A549 (cell line): Measurements from ENCODE around the gene ACKR2. TPM values are rescaled to one million over a fixed set of nuclear protein-coding genes. Genes with fewer than 3 reads are reported as not detected.

Experiments used
- ATAC-seq, 2 experiments: fragments of 200-7000 bp in 1 of 2; fragments of >200 bp in 1 of 2; cut with Nextera tagmentation in 1 of 2; cut with Tn5 transposase in 1 of 2; 3 replicates each; pipeline versions ENCODE4 v1.8.0 to v1.9.1; 2018 to 2020; ENCODE audit warnings: mild to moderate bottlenecking in 1 of 2, moderate library complexity in 1 of 2
- CTCF ChIA-PET: fragments of 300-600 bp; sonication (Branson Sonifier 250); formaldehyde crosslinking; extraction: SDS; loops from one replicate; lab custom pipeline; 2021; ENCODE audit warnings: antibody characterized with exemption, inconsistent platforms; lab: Yijun Ruan, JAX
- POLR2A ChIA-PET: fragments of 350-600 bp; formaldehyde crosslinking; extraction: SDS; loops from one replicate; lab custom pipeline; 2021; ENCODE audit warnings: antibody characterized with exemption, inconsistent platforms; lab: Yijun Ruan, JAX
- DNase-seq, 2 experiments: peaks; one replicate each; pipeline versions ENCODE4 v3.0.0 to v3.0.0-alpha.2; 2011 to 2016; ENCODE audit warnings: low read depth in 1 of 2, low spot score in 1 of 2
- FAIRE-seq: peaks from 2 replicates; lab custom pipeline; 2011; peaks lifted over from hg19 to GRCh38; lab: Jason Lieb, UNC
- H3K27ac ChIP-seq, 2 experiments: fragments of >200 bp; sonication (Bioruptor Twin); formaldehyde crosslinking; 3 replicates each; pipeline ENCODE4 v1.5.1; 2016 to 2017
- H3K4me1 ChIP-seq: fragments of >200 bp; sonication (Bioruptor Twin); formaldehyde crosslinking; 3 replicates; pipeline ENCODE4 v1.6.1; 2016
- H3K4me2 ChIP-seq: fragments of >200 bp; sonication (Bioruptor Twin); formaldehyde crosslinking; 3 replicates; pipeline ENCODE4 v1.6.1; 2016
- H3K4me3 ChIP-seq: fragments of >200 bp; sonication (Bioruptor Twin); formaldehyde crosslinking; 3 replicates; pipeline ENCODE4 v1.5.1; 2016
- H3K9me3 ChIP-seq: fragments of >200 bp; sonication (Bioruptor Twin); formaldehyde crosslinking; 3 replicates; pipeline ENCODE4 v1.6.1; 2016
- BHLHE40 ChIP-seq: IDR thresholded peaks from 2 replicates; pipeline ENCODE4 v1.6.1; 2012; ENCODE audit warnings: low read depth, low read length, inconsistent platforms
- FOXS1 ChIP-seq: fragments of 250-450 bp; sonication (Bioruptor Pico); IDR thresholded peaks from 2 replicates; pipeline ENCODE4 v1.5.0; 2020; ENCODE audit warnings: mild to moderate bottlenecking, moderate library complexity
- GATA3 ChIP-seq: IDR thresholded peaks from 2 replicates; pipeline ENCODE4 v1.6.1; 2012; ENCODE audit warnings: borderline replicate concordance
- HEYL ChIP-seq: fragments of 250-450 bp; sonication (Bioruptor Pico); IDR thresholded peaks from 2 replicates; pipeline ENCODE4 v1.8.0; 2021; ENCODE audit warnings: mild to moderate bottlenecking, moderate library complexity
- HOXA7 ChIP-seq: fragments of 250-450 bp; sonication (Bioruptor Pico); IDR thresholded peaks from 2 replicates; pipeline ENCODE4 v1.5.0; 2020; ENCODE audit warnings: mild to moderate bottlenecking, moderate library complexity
- HOXB13 ChIP-seq: fragments of 250-450 bp; sonication (Bioruptor Pico); IDR thresholded peaks from 2 replicates; pipeline ENCODE4 v1.5.0; 2020; ENCODE audit warnings: low read depth, mild to moderate bottlenecking, moderate library complexity
- KDM1A ChIP-seq: fragments of 200-600 bp; sonication (generic); IDR thresholded peaks from 2 replicates; pipeline ENCODE4 v1.6.1; 2016; ENCODE audit warnings: low read depth, mild to moderate bottlenecking
- KDM5A ChIP-seq: fragments of 200-600 bp; sonication (generic); IDR thresholded peaks from 2 replicates; pipeline ENCODE4 v1.6.1; 2016; ENCODE audit warnings: antibody characterized with exemption, mild to moderate bottlenecking
- MAFK ChIP-seq: fragments of 450-650 bp; IDR thresholded peaks from 2 replicates; pipeline ENCODE4 v1.6.1; 2014; ENCODE audit not compliant: partially characterized antibody
- MYC ChIP-seq: IDR thresholded peaks from 2 replicates; pipeline ENCODE4 v1.6.1; 2012; ENCODE audit warnings: mild to moderate bottlenecking, inconsistent platforms, low read length, improper control_type of control experiment, borderline replicate concordance
- NR3C1 ChIP-seq: fragments of >200 bp; sonication (Bioruptor Twin); formaldehyde crosslinking; IDR thresholded peaks from 3 replicates; pipeline ENCODE4 v1.6.1; 2017
- PHF8 ChIP-seq: fragments of 200-600 bp; sonication (generic); IDR thresholded peaks from 2 replicates; pipeline ENCODE4 v1.6.1; 2016; ENCODE audit warnings: low read depth, mild to moderate bottlenecking, antibody characterized with exemption, moderate library complexity, borderline replicate concordance
- RAD21 ChIP-seq, 2 experiments: fragments of >200 bp in 1 of 2; sonication (Bioruptor Twin) in 1 of 2; formaldehyde crosslinking in 1 of 2; IDR thresholded peaks in 1 of 2; conservative IDR thresholded peaks in 1 of 2; 2 replicates in 1 of 2; 3 replicates in 1 of 2; pipeline ENCODE4 v1.6.1; 2012 to 2018; ENCODE audit warnings: inconsistent platforms in 1 of 2
- RNF2 ChIP-seq: fragments of 200-600 bp; sonication (generic); IDR thresholded peaks from 2 replicates; pipeline ENCODE4 v1.6.1; 2016; ENCODE audit warnings: low read depth, mild to moderate bottlenecking, antibody characterized with exemption, moderate library complexity, borderline replicate concordance
- SMC3 ChIP-seq: fragments of >200 bp; sonication (Bioruptor Twin); formaldehyde crosslinking; IDR thresholded peaks from 3 replicates; pipeline ENCODE4 v1.6.1; 2018; ENCODE audit warnings: inconsistent platforms
- SREBF2 ChIP-seq: fragments of 450-650 bp; IDR thresholded peaks from 2 replicates; pipeline ENCODE4 v1.6.1; 2014; ENCODE audit warnings: mild to moderate bottlenecking, moderate library complexity
- ZFP36 ChIP-seq: fragments of 450-650 bp; IDR thresholded peaks from 2 replicates; pipeline ENCODE4 v1.6.1; 2014; ENCODE audit warnings: borderline replicate concordance; ENCODE audit not compliant: partially characterized antibody
- ZSCAN20 ChIP-seq: fragments of 250-450 bp; sonication (Bioruptor Pico); IDR thresholded peaks from 2 replicates; pipeline ENCODE4 v1.8.0; 2022; ENCODE audit warnings: mild to moderate bottlenecking, moderate library complexity
- WGBS: methylation state at CpG from one replicate; pipeline ENCODE4 v1.1.6; 2017; ENCODE audit errors: missing lambda C conversion rate; 5-methylcytosine and 5-hydroxymethylcytosine counted together
- polyA plus RNA-seq, 4 experiments: library from polyadenylated mRNA; depleted of rRNA in 3 of 4; stranded (reverse); fragments of >200 nt; fragmentation: RNase III in 1 of 4; extraction: RNeasy Plus Mini Kit Qiagen cat#74134 plus additional on column Dnase treatment in 1 of 4; gene quantifications; 2 replicates in 3 of 4; 3 replicates in 1 of 4; pipeline ENCODE4 v1.2.3, GENCODE V29; 2011 to 2017
- TF ChIP-seq, protein P1 (sequence below): IDR thresholded peaks from 2 replicates; pipeline ENCODE4 v1.6.1; 2012
- TF ChIP-seq, protein P2 (sequence below): IDR thresholded peaks from 2 replicates; pipeline ENCODE4 v1.6.1; 2012; ENCODE audit warnings: low read depth, borderline replicate concordance

Gene ACKR2
- polyA plus RNA-seq, 2 of the 4 experiments (the other 2 are of a cell fraction): 0.06 TPM; not detected in 1

DNA sequence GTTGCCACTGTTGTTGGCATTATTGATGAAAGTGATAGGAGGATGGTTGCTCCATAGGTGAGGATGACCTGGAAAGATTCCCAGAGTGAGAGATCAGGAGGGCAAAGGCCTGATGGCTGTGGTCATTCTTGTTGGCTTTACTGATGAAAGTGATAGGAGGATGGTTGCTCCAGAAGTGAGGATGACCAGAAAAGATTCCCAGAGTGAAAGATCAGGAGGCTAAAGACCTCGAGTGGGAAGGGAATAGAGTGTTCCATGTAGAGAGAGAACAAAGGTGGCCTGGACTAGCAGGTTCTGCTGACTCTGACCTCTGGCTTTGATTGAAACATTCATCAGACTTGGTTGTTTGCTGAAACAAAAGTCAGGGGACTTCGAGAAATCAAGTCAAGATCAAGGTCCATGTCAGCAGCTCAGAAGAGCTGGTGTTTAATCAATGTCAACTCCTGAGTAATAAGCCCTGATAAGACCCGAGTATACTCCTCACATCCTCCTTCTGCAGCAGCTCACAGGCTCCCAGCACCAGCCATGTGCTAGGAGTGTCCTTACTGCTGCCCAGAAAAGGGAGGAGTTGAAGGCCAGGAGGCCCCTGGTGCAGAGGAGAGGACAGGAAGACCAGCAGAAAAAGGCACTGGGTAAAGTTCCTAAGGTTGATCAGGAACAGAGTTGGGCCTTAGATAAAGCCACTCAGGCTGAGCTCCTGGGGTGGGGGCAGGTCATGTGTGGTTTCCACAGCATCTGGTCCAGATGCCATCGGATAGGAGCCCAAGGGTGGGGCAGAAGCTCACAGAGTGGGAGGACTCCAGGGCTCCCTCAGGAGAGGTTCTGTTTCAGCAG is 46.5 kb downstream of the ACKR2 start (continued):
- no peak for TF ChIP-seq MAFK
- no peak for TF ChIP-seq ZFP36
- TF ChIP-seq RNF2: no peak

DNA sequence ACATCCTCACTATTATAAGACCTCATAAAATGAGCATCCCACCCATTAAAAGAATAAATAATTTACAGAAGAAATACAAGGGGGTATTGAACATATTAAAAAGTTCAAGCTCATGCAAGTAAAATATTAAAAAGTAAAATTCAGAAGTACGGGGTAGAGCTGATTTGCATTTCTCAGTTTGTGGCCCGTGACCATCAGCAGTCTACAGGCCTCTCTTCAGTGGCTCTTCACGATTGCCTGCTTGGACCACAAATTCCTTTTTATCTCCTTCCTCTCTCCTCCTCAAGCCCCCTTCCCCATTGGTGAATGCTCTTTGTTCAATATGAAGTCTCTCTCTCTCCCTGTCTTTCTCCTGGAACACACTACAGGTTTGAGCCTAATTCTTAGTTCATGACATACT is 47.3 kb downstream of the ACKR2 start:
- Histone ChIP-seq H3K9me3 (no peaks in the 10 kb centered on the region), H3K4me1 (no peaks in the 10 kb centered on the region), H3K4me2 (no peak overlapping the region), H3K27ac (no peak overlapping the region), H3K4me3 (no peak overlapping the region)
- WGBS: 50% methylated on average over 3 of the region's 3 CpGs
- CTCF ChIA-PET: interaction anchor here (1.2 to 1.4 kb wide), 2 partner anchors 17 to 25 kb away, joined by 3 to 5 read pairs; no protein-coding TSS in a partner anchor
- FAIRE-seq: no peak
- POLR2A ChIA-PET: no interaction called here
- no peak for TF ChIP-seq HOXA7 (CRISPR knock-in tag)
- no peak for TF ChIP-seq KDM5A
- no peak for TF ChIP-seq HOXB13 (CRISPR knock-in tag)
- TF ChIP-seq BHLHE40: no peak
- TF ChIP-seq, protein P1, sequence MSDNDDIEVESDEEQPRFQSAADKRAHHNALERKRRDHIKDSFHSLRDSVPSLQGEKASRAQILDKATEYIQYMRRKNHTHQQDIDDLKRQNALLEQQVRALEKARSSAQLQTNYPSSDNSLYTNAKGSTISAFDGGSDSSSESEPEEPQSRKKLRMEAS: no peak
- TF ChIP-seq MYC: no peak
- no peak for TF ChIP-seq PHF8
- TF ChIP-seq KDM1A: no peak
- no peak for TF ChIP-seq GATA3
- no peak for TF ChIP-seq SREBF2
- TF ChIP-seq, protein P2, sequence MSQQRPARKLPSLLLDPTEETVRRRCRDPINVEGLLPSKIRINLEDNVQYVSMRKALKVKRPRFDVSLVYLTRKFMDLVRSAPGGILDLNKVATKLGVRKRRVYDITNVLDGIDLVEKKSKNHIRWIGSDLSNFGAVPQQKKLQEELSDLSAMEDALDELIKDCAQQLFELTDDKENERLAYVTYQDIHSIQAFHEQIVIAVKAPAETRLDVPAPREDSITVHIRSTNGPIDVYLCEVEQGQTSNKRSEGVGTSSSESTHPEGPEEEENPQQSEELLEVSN: no peak
- no peak for TF ChIP-seq FOXS1 (CRISPR knock-in tag)
- no peak for DNase-seq
- no peak for ATAC-seq

DNA sequence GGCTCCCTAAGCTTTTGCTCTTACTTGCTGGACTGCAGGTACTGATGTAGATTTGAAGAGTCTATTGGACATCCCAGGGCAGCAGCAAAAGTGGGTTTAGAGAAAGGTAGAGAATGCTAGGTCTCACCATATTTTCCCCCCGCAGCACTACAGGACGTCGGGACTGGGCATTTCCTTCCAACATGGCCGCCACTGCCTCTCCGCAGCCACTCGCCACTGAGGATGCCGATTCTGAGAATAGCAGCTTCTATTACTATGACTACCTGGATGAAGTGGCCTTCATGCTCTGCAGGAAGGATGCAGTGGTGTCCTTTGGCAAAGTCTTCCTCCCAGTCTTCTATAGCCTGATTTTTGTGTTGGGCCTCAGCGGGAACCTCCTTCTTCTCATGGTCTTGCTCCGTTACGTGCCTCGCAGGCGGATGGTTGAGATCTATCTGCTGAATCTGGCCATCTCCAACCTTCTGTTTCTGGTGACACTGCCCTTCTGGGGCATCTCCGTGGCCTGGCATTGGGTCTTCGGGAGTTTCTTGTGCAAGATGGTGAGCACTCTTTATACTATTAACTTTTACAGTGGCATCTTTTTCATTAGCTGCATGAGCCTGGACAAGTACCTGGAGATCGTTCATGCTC is 55.2 kb downstream of the ACKR2 start:
- no peak overlapping the region for H3K4me2 ChIP-seq
- no peaks in the 10 kb centered on the region for H3K4me1 ChIP-seq
- FAIRE-seq (no peak), ATAC-seq (no peak), DNase-seq (no peak)
- no peaks in the 10 kb centered on the region for H3K9me3 ChIP-seq
- WGBS: 54% methylated on average over 14 of the region's 15 CpGs
- H3K27ac ChIP-seq: no peak overlapping the region
- H3K4me3 ChIP-seq: no peak overlapping the region
- ChIA-PET CTCF (interaction anchor here (0.8 to 1.5 kb wide), 3 partner anchors 25 to 84 kb away, joined by 3 read pairs; no protein-coding TSS in a partner anchor), POLR2A (no interaction called here)
- TF ChIP-seq SMC3 (no peak), MAFK (no peak), ZSCAN20 (CRISPR knock-in tag) (no peak), GATA3 (no peak), RAD21 (conservative IDR thresholded peaks at IDR 0.05 in 1 of 2, IDR thresholded peaks at IDR 0.05 in 1 of 2) (no peak), NR3C1 (no peak)

DNA sequence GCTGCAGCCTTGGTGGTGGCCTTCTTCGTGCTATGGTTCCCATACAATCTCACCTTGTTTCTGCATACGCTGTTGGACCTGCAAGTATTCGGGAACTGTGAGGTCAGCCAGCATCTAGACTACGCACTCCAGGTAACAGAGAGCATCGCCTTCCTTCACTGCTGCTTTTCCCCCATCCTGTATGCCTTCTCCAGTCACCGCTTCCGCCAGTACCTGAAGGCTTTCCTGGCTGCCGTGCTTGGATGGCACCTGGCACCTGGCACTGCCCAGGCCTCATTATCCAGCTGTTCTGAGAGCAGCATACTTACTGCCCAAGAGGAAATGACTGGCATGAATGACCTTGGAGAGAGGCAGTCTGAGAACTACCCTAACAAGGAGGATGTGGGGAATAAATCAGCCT is 56.0 kb downstream of the ACKR2 start:
- DNase-seq: no peak
- no peak overlapping the region for H3K27ac ChIP-seq
- no peak overlapping the region for H3K4me3 ChIP-seq
- no peaks in the 10 kb centered on the region for H3K9me3 ChIP-seq
- no peak for ATAC-seq
- TF ChIP-seq MAFK (no peak), HEYL (no peak), NR3C1 (no peak)
- TF ChIP-seq, protein P1: no peak
- no peaks in the 10 kb centered on the region for H3K4me1 ChIP-seq
- WGBS: 82% methylated on average over 8 of the region's 8 CpGs
- ChIA-PET POLR2A (no interaction called here), CTCF (interaction anchor here (0.8 to 1.2 kb wide), 3 partner anchors 16 to 59 kb away, joined by 3 read pairs; no protein-coding TSS in a partner anchor)
- H3K4me2 ChIP-seq: no peak overlapping the region
- no peak for FAIRE-seq
